Epithelial cell of esophagus (primary cell): ENCODE data around the gene EFEMP2.
"Not testable (repeated sequence)": the region's sequence is repeated elsewhere in the genome, so short reads cannot be mapped to it uniquely, and the experiment has no call there.

Source experiments
- DNase-seq: peaks from one replicate; pipeline ENCODE4 v3.0.0; 2010; ENCODE audit warnings: low read depth
- H3K4me3 ChIP-seq: 2 replicates; pipeline ENCODE4 v1.5.1; 2011; ENCODE audit warnings: mild to moderate bottlenecking, low read length, control low read depth
- CTCF ChIP-seq: IDR thresholded peaks from 2 replicates; pipeline ENCODE4 v1.5.1; 2011; ENCODE audit warnings: low read depth, mild to moderate bottlenecking, low read length, control low read depth, inconsistent platforms; ENCODE audit not compliant: insufficient read depth; ENCODE audit errors: missing control alignments

EFEMP2 gene

GRCh38 chr11:65850217-65851082 lies 22.1 kb downstream of the EFEMP2 start:
- no peak for DNase-seq
- H3K4me3 ChIP-seq: no peak overlapping the region
- no peak for TF ChIP-seq CTCF

GRCh38 chr11:65849771-65850216 lies 22.8 kb downstream of the EFEMP2 start:
- TF ChIP-seq CTCF: no peak
- H3K4me3 ChIP-seq: no peak overlapping the region
- no peak for DNase-seq

GRCh38 chr11:65849366-65849765 lies 23.2 kb downstream of the EFEMP2 start:
- no peak for TF ChIP-seq CTCF
- DNase-seq: no peak

GRCh38 chr11:65848693-65849092 lies 23.9 kb downstream of the EFEMP2 start:
- DNase-seq, H3K4me3 ChIP-seq: not testable (repeated sequence)

More at GRCh38 chr11:65849366-65849765, 23.2 kb downstream of the EFEMP2 start:
- no peak overlapping the region for H3K4me3 ChIP-seq

- H3K4me3 ChIP-seq: no peak overlapping the region
- TF ChIP-seq CTCF: no peak
- DNase-seq: no peak
These were observed 24.9 kb downstream of the EFEMP2 start for GRCh38 chr11:65847746-65848145.

GRCh38 chr11:65844231-65844872 lies 28.2 kb downstream of the EFEMP2 start:
- DNase-seq: no peak
- no peak overlapping the region for H3K4me3 ChIP-seq
- no peak for TF ChIP-seq CTCF

GRCh38 chr11:65843811-65844210 lies 28.8 kb downstream of the EFEMP2 start:
- no peak for DNase-seq
- no peak for TF ChIP-seq CTCF
- no peak overlapping the region for H3K4me3 ChIP-seq
